GM12878 (cell line): ENCODE data around the gene TSFM. TPM values are rescaled to one million over a fixed set of nuclear protein-coding genes. Genes with fewer than 3 reads are reported as not detected.

Experiments
- DPF2 ChIP-seq: fragments of 450-650 bp; IDR thresholded peaks from 2 replicates; pipeline ENCODE4 v1.6.1; 2017; ENCODE audit warnings: mild to moderate bottlenecking
- JUNB ChIP-seq: IDR thresholded peaks from 2 replicates; pipeline ENCODE4 v1.6.1; 2016; ENCODE audit warnings: antibody characterized with exemption, mild to moderate bottlenecking
- MTA2 ChIP-seq: fragments of 450-650 bp; IDR thresholded peaks from 2 replicates; pipeline ENCODE4 v1.6.1; 2016; ENCODE audit warnings: low read depth, mild to moderate bottlenecking, moderate library complexity
- MYC ChIP-seq: IDR thresholded peaks from 2 replicates; pipeline ENCODE4 v1.6.1; 2011; ENCODE audit warnings: mild to moderate bottlenecking, low read length, moderate library complexity, inconsistent platforms; ENCODE audit not compliant: insufficient read depth, insufficient replicate concordance, insufficient read length, severe bottlenecking
- NR2C2 ChIP-seq: IDR thresholded peaks from 2 replicates; pipeline ENCODE4 v1.6.1; 2011; ENCODE audit warnings: borderline replicate concordance, low read depth; ENCODE audit not compliant: control insufficient read depth, insufficient read length
- NR2F1 ChIP-seq: fragments of 450-650 bp; conservative IDR thresholded peaks from 2 replicates; pipeline ENCODE4 v1.6.1; 2017; ENCODE audit warnings: mild to moderate bottlenecking
- RUNX3 ChIP-seq: IDR thresholded peaks from 2 replicates; pipeline ENCODE4 v1.6.1; 2012; ENCODE audit warnings: low read length, inconsistent platforms
- SIN3A ChIP-seq: IDR thresholded peaks from 2 replicates; pipeline ENCODE4 v1.6.1; 2012; ENCODE audit warnings: low read depth, low read length, improper control_type of control experiment
- YY1 ChIP-seq: IDR thresholded peaks from 2 replicates; pipeline ENCODE4 v1.6.1; 2011; ENCODE audit warnings: low read depth, mild to moderate bottlenecking, low read length
- ZZZ3 ChIP-seq: IDR thresholded peaks from 2 replicates; pipeline ENCODE4 v1.6.1; 2011; ENCODE audit warnings: low read depth; ENCODE audit not compliant: control insufficient read depth, insufficient read length
- polyA plus RNA-seq, 11 experiments: library from polyadenylated mRNA; depleted of rRNA in 4 of 11; unstranded in 6 of 11; stranded (reverse) in 5 of 11; fragments of >200 nt; fragmentation: Nextera tagmentation in 4 of 11; fragmentation: Illumina TruSeq in 1 of 11; extraction: Ambion mirVana in 4 of 11; extraction: Trizol in 1 of 11; gene quantifications; 1 replicate in 1 of 11; 2 replicates in 10 of 11; pipeline versions ENCODE4 v1.2.1 to v1.2.3, GENCODE V29; 2011 to 2016; ENCODE audit warnings: inconsistent platforms in 2 of 11, missing spikeins in 2 of 11, low read depth in 1 of 11
- total RNA-seq, 4 experiments: library from RNA; depleted of rRNA in 3 of 4; stranded (reverse); fragments of >200 nt in 3 of 4; fragmentation: Illumina TruSeq in 1 of 4; extraction: Trizol in 1 of 4; gene quantifications; 2 replicates each; pipeline versions ENCODE4 v1.2.1 to v1.2.3, GENCODE V29; 2013 to 2021
- TF ChIP-seq, protein P1 (sequence below): IDR thresholded peaks from 2 replicates; pipeline ENCODE4 v1.6.1; 2012; ENCODE audit warnings: mild to moderate bottlenecking, low read depth, low read length
- TF ChIP-seq, protein P2 (sequence below): fragments of 450-650 bp; IDR thresholded peaks from 2 replicates; pipeline ENCODE4 v1.6.1; 2018; ENCODE audit warnings: borderline replicate concordance, mild to moderate bottlenecking; ENCODE audit not compliant: partially characterized antibody
- TF ChIP-seq, protein P3 (sequence below): IDR thresholded peaks from 2 replicates; pipeline ENCODE4 v1.6.1; 2012; ENCODE audit warnings: low read depth, low read length, improper control_type of control experiment
- TF ChIP-seq, protein P4 (sequence below): fragments of 150-350 bp; IDR thresholded peaks from 2 replicates; pipeline ENCODE4 v1.6.1; 2016; ENCODE audit warnings: low read depth, low read length
- TF ChIP-seq, protein P5 (sequence below): fragments of 450-650 bp; IDR thresholded peaks from 2 replicates; pipeline ENCODE4 v1.6.1; 2016; ENCODE audit warnings: mild to moderate bottlenecking
- TF ChIP-seq, protein P6 (sequence below): IDR thresholded peaks from 2 replicates; pipeline ENCODE4 v1.6.1; 2011; ENCODE audit warnings: borderline replicate concordance, low read depth, mild to moderate bottlenecking, moderate library complexity, mixed read lengths, low read length; ENCODE audit not compliant: insufficient read depth; ENCODE audit errors: extremely low read length

The TSFM gene
- total and polyA plus RNA-seq, 10 of the 15 experiments (the other 5 are each of a cell fraction or from before 2014, with no cell fraction given), result 36.7 to 132 (median 45.6) TPM

DNA sequence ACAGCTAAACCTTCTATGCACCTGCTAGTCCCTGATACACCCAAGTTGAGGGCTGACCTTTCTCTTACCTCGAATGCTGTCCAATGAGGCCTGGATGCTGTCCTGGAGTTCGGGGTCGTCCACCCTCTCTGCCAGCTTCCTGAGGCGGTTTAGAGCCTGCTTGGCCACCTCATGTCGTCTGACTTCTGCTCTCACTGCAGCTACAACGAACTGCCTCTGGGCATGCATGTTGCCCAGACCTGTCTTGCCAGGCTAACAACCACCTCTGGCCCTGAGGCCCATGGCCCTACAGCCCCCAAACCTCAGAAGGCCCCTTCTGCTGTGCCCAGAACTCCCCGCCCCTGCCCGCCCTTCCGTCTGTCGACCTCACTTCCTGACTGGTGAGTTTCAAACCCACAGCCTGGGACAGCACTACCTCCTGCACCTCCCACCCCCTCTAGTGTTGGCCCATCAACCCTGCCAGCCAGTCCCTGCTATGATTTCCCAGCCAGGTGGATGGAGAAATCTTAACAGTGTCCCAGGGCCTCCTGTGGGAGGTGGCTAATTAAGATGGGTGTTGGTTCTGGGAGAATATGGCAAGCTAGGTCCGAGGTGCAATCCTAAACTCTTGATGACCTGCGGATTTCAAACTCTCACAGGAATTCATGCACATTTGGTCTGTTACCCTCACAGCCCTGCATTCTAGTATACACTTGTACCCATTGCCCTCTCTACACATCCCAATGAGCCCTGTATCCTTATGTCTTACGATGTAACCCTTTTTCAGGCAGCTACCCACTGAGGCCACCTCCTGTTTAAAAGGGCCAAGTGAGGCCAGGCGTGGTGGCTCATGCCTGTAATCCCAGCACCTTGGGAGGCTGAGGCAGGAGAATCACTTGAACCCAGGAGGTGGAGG, 40.5 kb upstream of the TSFM start (continued):
- TF ChIP-seq, protein P1, sequence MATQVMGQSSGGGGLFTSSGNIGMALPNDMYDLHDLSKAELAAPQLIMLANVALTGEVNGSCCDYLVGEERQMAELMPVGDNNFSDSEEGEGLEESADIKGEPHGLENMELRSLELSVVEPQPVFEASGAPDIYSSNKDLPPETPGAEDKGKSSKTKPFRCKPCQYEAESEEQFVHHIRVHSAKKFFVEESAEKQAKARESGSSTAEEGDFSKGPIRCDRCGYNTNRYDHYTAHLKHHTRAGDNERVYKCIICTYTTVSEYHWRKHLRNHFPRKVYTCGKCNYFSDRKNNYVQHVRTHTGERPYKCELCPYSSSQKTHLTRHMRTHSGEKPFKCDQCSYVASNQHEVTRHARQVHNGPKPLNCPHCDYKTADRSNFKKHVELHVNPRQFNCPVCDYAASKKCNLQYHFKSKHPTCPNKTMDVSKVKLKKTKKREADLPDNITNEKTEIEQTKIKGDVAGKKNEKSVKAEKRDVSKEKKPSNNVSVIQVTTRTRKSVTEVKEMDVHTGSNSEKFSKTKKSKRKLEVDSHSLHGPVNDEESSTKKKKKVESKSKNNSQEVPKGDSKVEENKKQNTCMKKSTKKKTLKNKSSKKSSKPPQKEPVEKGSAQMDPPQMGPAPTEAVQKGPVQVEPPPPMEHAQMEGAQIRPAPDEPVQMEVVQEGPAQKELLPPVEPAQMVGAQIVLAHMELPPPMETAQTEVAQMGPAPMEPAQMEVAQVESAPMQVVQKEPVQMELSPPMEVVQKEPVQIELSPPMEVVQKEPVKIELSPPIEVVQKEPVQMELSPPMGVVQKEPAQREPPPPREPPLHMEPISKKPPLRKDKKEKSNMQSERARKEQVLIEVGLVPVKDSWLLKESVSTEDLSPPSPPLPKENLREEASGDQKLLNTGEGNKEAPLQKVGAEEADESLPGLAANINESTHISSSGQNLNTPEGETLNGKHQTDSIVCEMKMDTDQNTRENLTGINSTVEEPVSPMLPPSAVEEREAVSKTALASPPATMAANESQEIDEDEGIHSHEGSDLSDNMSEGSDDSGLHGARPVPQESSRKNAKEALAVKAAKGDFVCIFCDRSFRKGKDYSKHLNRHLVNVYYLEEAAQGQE, result no peak
- TF ChIP-seq YY1 (no peak), NR2C2 (no peak), NR2F1 (no peak), MTA2 (no peak), ZZZ3 (no peak), RUNX3 (peak; percentile 53), JUNB (no peak), MYC (no peak), SIN3A (no peak), DPF2 (no peak)
- TF ChIP-seq, protein P2, sequence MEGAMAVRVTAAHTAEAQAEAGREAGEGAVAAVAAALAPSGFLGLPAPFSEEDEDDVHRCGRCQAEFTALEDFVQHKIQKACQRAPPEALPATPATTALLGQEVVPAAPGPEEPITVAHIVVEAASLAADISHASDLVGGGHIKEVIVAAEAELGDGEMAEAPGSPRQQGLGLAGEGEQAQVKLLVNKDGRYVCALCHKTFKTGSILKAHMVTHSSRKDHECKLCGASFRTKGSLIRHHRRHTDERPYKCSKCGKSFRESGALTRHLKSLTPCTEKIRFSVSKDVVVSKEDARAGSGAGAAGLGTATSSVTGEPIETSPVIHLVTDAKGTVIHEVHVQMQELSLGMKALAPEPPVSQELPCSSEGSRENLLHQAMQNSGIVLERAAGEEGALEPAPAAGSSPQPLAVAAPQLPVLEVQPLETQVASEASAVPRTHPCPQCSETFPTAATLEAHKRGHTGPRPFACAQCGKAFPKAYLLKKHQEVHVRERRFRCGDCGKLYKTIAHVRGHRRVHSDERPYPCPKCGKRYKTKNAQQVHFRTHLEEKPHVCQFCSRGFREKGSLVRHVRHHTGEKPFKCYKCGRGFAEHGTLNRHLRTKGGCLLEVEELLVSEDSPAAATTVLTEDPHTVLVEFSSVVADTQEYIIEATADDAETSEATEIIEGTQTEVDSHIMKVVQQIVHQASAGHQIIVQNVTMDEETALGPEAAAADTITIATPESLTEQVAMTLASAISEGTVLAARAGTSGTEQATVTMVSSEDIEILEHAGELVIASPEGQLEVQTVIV, result no peak
- TF ChIP-seq, protein P3, sequence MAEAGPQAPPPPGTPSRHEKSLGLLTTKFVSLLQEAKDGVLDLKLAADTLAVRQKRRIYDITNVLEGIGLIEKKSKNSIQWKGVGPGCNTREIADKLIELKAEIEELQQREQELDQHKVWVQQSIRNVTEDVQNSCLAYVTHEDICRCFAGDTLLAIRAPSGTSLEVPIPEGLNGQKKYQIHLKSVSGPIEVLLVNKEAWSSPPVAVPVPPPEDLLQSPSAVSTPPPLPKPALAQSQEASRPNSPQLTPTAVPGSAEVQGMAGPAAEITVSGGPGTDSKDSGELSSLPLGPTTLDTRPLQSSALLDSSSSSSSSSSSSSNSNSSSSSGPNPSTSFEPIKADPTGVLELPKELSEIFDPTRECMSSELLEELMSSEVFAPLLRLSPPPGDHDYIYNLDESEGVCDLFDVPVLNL, result no peak
- TF ChIP-seq, protein P4, sequence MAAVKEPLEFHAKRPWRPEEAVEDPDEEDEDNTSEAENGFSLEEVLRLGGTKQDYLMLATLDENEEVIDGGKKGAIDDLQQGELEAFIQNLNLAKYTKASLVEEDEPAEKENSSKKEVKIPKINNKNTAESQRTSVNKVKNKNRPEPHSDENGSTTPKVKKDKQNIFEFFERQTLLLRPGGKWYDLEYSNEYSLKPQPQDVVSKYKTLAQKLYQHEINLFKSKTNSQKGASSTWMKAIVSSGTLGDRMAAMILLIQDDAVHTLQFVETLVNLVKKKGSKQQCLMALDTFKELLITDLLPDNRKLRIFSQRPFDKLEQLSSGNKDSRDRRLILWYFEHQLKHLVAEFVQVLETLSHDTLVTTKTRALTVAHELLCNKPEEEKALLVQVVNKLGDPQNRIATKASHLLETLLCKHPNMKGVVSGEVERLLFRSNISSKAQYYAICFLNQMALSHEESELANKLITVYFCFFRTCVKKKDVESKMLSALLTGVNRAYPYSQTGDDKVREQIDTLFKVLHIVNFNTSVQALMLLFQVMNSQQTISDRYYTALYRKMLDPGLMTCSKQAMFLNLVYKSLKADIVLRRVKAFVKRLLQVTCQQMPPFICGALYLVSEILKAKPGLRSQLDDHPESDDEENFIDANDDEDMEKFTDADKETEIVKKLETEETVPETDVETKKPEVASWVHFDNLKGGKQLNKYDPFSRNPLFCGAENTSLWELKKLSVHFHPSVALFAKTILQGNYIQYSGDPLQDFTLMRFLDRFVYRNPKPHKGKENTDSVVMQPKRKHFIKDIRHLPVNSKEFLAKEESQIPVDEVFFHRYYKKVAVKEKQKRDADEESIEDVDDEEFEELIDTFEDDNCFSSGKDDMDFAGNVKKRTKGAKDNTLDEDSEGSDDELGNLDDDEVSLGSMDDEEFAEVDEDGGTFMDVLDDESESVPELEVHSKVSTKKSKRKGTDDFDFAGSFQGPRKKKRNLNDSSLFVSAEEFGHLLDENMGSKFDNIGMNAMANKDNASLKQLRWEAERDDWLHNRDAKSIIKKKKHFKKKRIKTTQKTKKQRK, result no peak
- TF ChIP-seq, protein P5, sequence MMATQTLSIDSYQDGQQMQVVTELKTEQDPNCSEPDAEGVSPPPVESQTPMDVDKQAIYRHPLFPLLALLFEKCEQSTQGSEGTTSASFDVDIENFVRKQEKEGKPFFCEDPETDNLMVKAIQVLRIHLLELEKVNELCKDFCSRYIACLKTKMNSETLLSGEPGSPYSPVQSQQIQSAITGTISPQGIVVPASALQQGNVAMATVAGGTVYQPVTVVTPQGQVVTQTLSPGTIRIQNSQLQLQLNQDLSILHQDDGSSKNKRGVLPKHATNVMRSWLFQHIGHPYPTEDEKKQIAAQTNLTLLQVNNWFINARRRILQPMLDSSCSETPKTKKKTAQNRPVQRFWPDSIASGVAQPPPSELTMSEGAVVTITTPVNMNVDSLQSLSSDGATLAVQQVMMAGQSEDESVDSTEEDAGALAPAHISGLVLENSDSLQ, result no peak; the same call in 1 of the 2 replicates
- TF ChIP-seq, protein P6, sequence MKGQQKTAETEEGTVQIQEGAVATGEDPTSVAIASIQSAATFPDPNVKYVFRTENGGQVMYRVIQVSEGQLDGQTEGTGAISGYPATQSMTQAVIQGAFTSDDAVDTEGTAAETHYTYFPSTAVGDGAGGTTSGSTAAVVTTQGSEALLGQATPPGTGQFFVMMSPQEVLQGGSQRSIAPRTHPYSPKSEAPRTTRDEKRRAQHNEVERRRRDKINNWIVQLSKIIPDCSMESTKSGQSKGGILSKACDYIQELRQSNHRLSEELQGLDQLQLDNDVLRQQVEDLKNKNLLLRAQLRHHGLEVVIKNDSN, result no peak
